HAP-1 (cell line): ENCODE measurements around the gene NOTO.
"Not testable (repeated sequence)": the region's sequence is repeated elsewhere in the genome, so short reads cannot be mapped to it uniquely, and the experiment has no call there.

Source experiments
- DNase-seq, 2 experiments: peaks; one replicate each; pipeline ENCODE4 v3.0.0-alpha.2; 2016 to 2020; ENCODE audit warnings: low spot score in 2 of 2
- H3K27me3 ChIP-seq: fragments of 250-450 bp; sonication (Bioruptor Pico); 2 replicates; pipeline ENCODE4 v1.5.1; 2020; ENCODE audit warnings: low read depth, mild to moderate bottlenecking, moderate library complexity
- H3K36me3 ChIP-seq: fragments of 250-450 bp; sonication (Bioruptor Pico); replicated peaks from 2 replicates; pipeline ENCODE4 v1.5.1; 2020; ENCODE audit warnings: mild to moderate bottlenecking
- H3K4me1 ChIP-seq: fragments of 250-450 bp; sonication (Bioruptor Pico); 2 replicates; pipeline ENCODE4 v1.5.1; 2020; ENCODE audit warnings: mild to moderate bottlenecking
- H3K4me3 ChIP-seq: fragments of 250-450 bp; sonication (Bioruptor Pico); 2 replicates; pipeline ENCODE4 v1.5.1; 2020; ENCODE audit warnings: mild to moderate bottlenecking, moderate library complexity
- H3K9me3 ChIP-seq: fragments of 250-450 bp; sonication (Bioruptor Pico); 2 replicates; pipeline ENCODE4 v1.5.1; 2020; ENCODE audit warnings: mild to moderate bottlenecking, moderate library complexity
- in situ Hi-C: fragments of 300-500 bp; cut with MboI; formaldehyde crosslinking; loops from 3 replicates; pipeline ENCODE4 v1.14.3; 2020; ENCODE audit warnings: low sequenced_read_pairs, inconsistent platforms, mixed read lengths

Gene NOTO

GRCh38 chr2:73175663-73176204 is 26.6 kb upstream of the NOTO start:
- peaks cover 13% of the 10 kb centered on the region for H3K27me3 ChIP-seq
- no peak for DNase-seq
- no peaks in the 10 kb centered on the region for H3K9me3 ChIP-seq
- peaks cover 9% of the 10 kb centered on the region for H3K4me1 ChIP-seq
- in situ Hi-C loops = no loop called here
- H3K4me3 ChIP-seq = no peak overlapping the region
- H3K36me3 ChIP-seq = no peaks in the 10 kb centered on the region

- Histone ChIP-seq H3K4me1 (peaks cover 9% of the 10 kb centered on the region), H3K9me3 (no peaks in the 10 kb centered on the region), H3K36me3 (no peaks in the 10 kb centered on the region), H3K27me3 (peaks cover 16% of the 10 kb centered on the region), H3K4me3 (no peak overlapping the region)
- in situ Hi-C loops = no loop called here
- no peak for DNase-seq
These were observed 26.0 kb upstream of the NOTO start for GRCh38 chr2:73176205-73176880.

- H3K9me3 ChIP-seq = no peaks in the 10 kb centered on the region
- peaks cover 9% of the 10 kb centered on the region for H3K4me1 ChIP-seq
- no peaks in the 10 kb centered on the region for H3K36me3 ChIP-seq
- peaks cover 16% of the 10 kb centered on the region for H3K27me3 ChIP-seq
- peak overlapping the region; percentile 29 for H3K4me3 ChIP-seq
- DNase-seq = peak; percentile 72 to 95
- in situ Hi-C loops = no loop called here
These were observed 25.3 kb upstream of the NOTO start for GRCh38 chr2:73176881-73177644.

- no peak for DNase-seq
- in situ Hi-C loops = no loop called here
- H3K9me3 ChIP-seq = no peaks in the 10 kb centered on the region
- H3K27me3 ChIP-seq = peaks cover 16% of the 10 kb centered on the region
- peak overlapping the region; percentile 29 for H3K4me3 ChIP-seq
- peaks cover 9% of the 10 kb centered on the region for H3K4me1 ChIP-seq
- H3K36me3 ChIP-seq = no peaks in the 10 kb centered on the region
These were observed 24.6 kb upstream of the NOTO start for GRCh38 chr2:73177645-73178255.

- Histone ChIP-seq H3K4me1 (no peaks in the 10 kb centered on the region), H3K36me3 (no peaks in the 10 kb centered on the region), H3K9me3 (no peaks in the 10 kb centered on the region), H3K27me3 (peaks cover 3% of the 10 kb centered on the region), H3K4me3 (no peak overlapping the region)
- in situ Hi-C loops = no loop called here
- DNase-seq = no peak
These were observed 16.4 kb upstream of the NOTO start for GRCh38 chr2:73185965-73186364.

- Histone ChIP-seq H3K36me3 (no peaks in the 10 kb centered on the region), H3K27me3 (peaks cover 3% of the 10 kb centered on the region; the same call in 1 of the 2 replicates), H3K4me1 (no peaks in the 10 kb centered on the region), H3K4me3 (no peak overlapping the region), H3K9me3 (no peaks in the 10 kb centered on the region)
- in situ Hi-C loops = no loop called here
- DNase-seq = no peak
These were observed 14.8 kb upstream of the NOTO start for GRCh38 chr2:73187549-73187948.

- no peaks in the 10 kb centered on the region for H3K27me3 ChIP-seq
- in situ Hi-C loops = no loop called here
- no peak for DNase-seq
- no peaks in the 10 kb centered on the region for H3K4me1 ChIP-seq
- no peaks in the 10 kb centered on the region for H3K36me3 ChIP-seq
- peaks cover 4% of the 10 kb centered on the region; the same call in 1 of the 2 replicates for H3K9me3 ChIP-seq
- no peak overlapping the region for H3K4me3 ChIP-seq
These were observed 4.8 kb upstream of the NOTO start for GRCh38 chr2:73197579-73197978.

- H3K4me3 ChIP-seq, in situ Hi-C loops, H3K9me3 ChIP-seq, H3K27me3 ChIP-seq, DNase-seq, H3K36me3 ChIP-seq, H3K4me1 ChIP-seq: not testable (repeated sequence)
These were observed 2.1 kb upstream of the NOTO start for GRCh38 chr2:73200281-73200680.

GRCh38 chr2:73203055-73203681 is 794 bp downstream of the NOTO start:
- H3K36me3 ChIP-seq = no peaks in the 10 kb centered on the region
- H3K27me3 ChIP-seq = no peaks in the 10 kb centered on the region
- in situ Hi-C loops = no loop called here
- H3K4me1 ChIP-seq = no peaks in the 10 kb centered on the region
- H3K9me3 ChIP-seq = peaks cover 4% of the 10 kb centered on the region; the same call in 1 of the 2 replicates
- H3K4me3 ChIP-seq = no peak overlapping the region
- DNase-seq = no peak

- in situ Hi-C loops = no loop called here
- H3K36me3 ChIP-seq = no peaks in the 10 kb centered on the region
- no peaks in the 10 kb centered on the region for H3K27me3 ChIP-seq
- no peaks in the 10 kb centered on the region for H3K9me3 ChIP-seq
- H3K4me3 ChIP-seq = no peak overlapping the region
- no peak for DNase-seq
- H3K4me1 ChIP-seq = no peaks in the 10 kb centered on the region
These were observed 3.2 kb downstream of the NOTO start for GRCh38 chr2:73205611-73206010.

- Histone ChIP-seq H3K9me3 (no peaks in the 10 kb centered on the region), H3K4me3 (no peak overlapping the region), H3K4me1 (peaks cover 8% of the 10 kb centered on the region), H3K36me3 (no peaks in the 10 kb centered on the region), H3K27me3 (no peaks in the 10 kb centered on the region)
- DNase-seq = no peak
- in situ Hi-C loops = no loop called here
These were observed 5.9 kb downstream of the NOTO start for GRCh38 chr2:73208258-73208657.

GRCh38 chr2:73210019-73210418 is 7.6 kb downstream of the NOTO start:
- Histone ChIP-seq H3K27me3 (no peaks in the 10 kb centered on the region), H3K4me1 (peaks cover 15% of the 10 kb centered on the region), H3K9me3 (no peaks in the 10 kb centered on the region), H3K36me3 (no peaks in the 10 kb centered on the region), H3K4me3 (no peak overlapping the region)
- no peak for DNase-seq
- in situ Hi-C loops = no loop called here

GRCh38 chr2:73210696-73211095 is 8.3 kb downstream of the NOTO start:
- no peak for DNase-seq
- Histone ChIP-seq H3K36me3 (no peaks in the 10 kb centered on the region), H3K9me3 (no peaks in the 10 kb centered on the region), H3K27me3 (no peaks in the 10 kb centered on the region), H3K4me3 (no peak overlapping the region), H3K4me1 (peaks cover 16% of the 10 kb centered on the region)
- in situ Hi-C loops = no loop called here

- H3K9me3 ChIP-seq = no peaks in the 10 kb centered on the region
- in situ Hi-C loops = no loop called here
- DNase-seq = no peak
- no peaks in the 10 kb centered on the region for H3K36me3 ChIP-seq
- peaks cover 16% of the 10 kb centered on the region for H3K4me1 ChIP-seq
- H3K27me3 ChIP-seq = no peaks in the 10 kb centered on the region
- H3K4me3 ChIP-seq = no peak overlapping the region
These were observed 9.7 kb downstream of the NOTO start for GRCh38 chr2:73212098-73212447.
